PC-3 (cell line): ENCODE measurements around the gene FANCC. TPM values are rescaled to one million over a fixed set of nuclear protein-coding genes. Genes with fewer than 3 reads are reported as not detected.

Experiments used
- ATAC-seq: fragments of 200-7000 bp; cut with Tn5 transposase; 2 replicates; pipeline ENCODE4 v1.9.1; 2020; ENCODE audit warnings: mild to moderate bottlenecking, moderate library complexity
- BruUV-seq: library from RNA; stranded (reverse); fragments of 400-500 nt; replicated peaks from 2 replicates; lab custom pipeline; 2021; lab: Mats Ljungman, UMichigan
- CTCF ChIA-PET: fragments of 300-600 bp; sonication (Branson Sonifier 250); formaldehyde crosslinking; loops from one replicate; lab custom pipeline; 2022; ENCODE audit warnings: antibody characterized with exemption; lab: Charles Lee
- POLR2A ChIA-PET: fragments of 300-600 bp; sonication (Branson Sonifier 250); formaldehyde crosslinking; loops from one replicate; lab custom pipeline; 2022; ENCODE audit warnings: antibody characterized with exemption; ENCODE audit not compliant: unreplicated experiment; lab: Charles Lee
- DNase-seq: peaks from one replicate; pipeline ENCODE4 v3.0.0-alpha.2; 2015
- H2AFZ ChIP-seq: fragments of 300-600 bp; sonication (generic); 2 replicates; pipeline ENCODE4 v1.6.0; 2016; ENCODE audit warnings: antibody characterized with exemption, low read length
- H3F3A ChIP-seq: fragments of 300-600 bp; sonication (generic); one replicate; pipeline ENCODE4 v1.6.0; 2017; ENCODE audit warnings: antibody characterized with exemption, low read length, control low read depth, mild to moderate bottlenecking; ENCODE audit not compliant: unreplicated experiment
- H3K27ac ChIP-seq: fragments of 300-600 bp; sonication (generic); 2 replicates; pipeline ENCODE4 v1.5.1; 2016; ENCODE audit warnings: mild to moderate bottlenecking, low read length
- H3K27me3 ChIP-seq: fragments of 300-600 bp; sonication (generic); 2 replicates; pipeline ENCODE4 v1.6.1; 2016; ENCODE audit warnings: low read length, mixed read lengths
- H3K36me3 ChIP-seq: fragments of 300-600 bp; sonication (generic); 2 replicates; pipeline ENCODE4 v1.6.1; 2016; ENCODE audit warnings: low read depth, mixed run types, low read length, mixed read lengths
- H3K4me1 ChIP-seq: fragments of 300-600 bp; sonication (generic); 2 replicates; pipeline ENCODE4 v1.5.1; 2016; ENCODE audit warnings: low read length; ENCODE audit not compliant: insufficient read depth
- H3K4me2 ChIP-seq: fragments of 300-600 bp; sonication (generic); 2 replicates; pipeline ENCODE4 v1.6.0; 2016; ENCODE audit warnings: low read length
- H3K4me3 ChIP-seq: fragments of 300-600 bp; sonication (generic); 2 replicates; pipeline ENCODE4 v1.5.1; 2016; ENCODE audit warnings: mild to moderate bottlenecking, low read length, mixed read lengths
- H3K79me2 ChIP-seq: fragments of 300-600 bp; sonication (generic); 2 replicates; pipeline ENCODE4 v1.6.1; 2017; ENCODE audit warnings: low read length, mixed read lengths
- H3K9ac ChIP-seq: fragments of 300-600 bp; sonication (generic); 2 replicates; pipeline ENCODE4 v1.6.0; 2016; ENCODE audit warnings: mild to moderate bottlenecking, low read length
- H3K9me2 ChIP-seq: fragments of 300-600 bp; sonication (generic); replicated peaks from 2 replicates; pipeline ENCODE4 v1.6.1; 2016; ENCODE audit warnings: mixed run types, low read length, mixed read lengths
- H3K9me3 ChIP-seq: fragments of 300-600 bp; sonication (generic); 2 replicates; pipeline ENCODE4 v1.6.1; 2016; ENCODE audit warnings: low read length, mixed read lengths
- H4K20me1 ChIP-seq: fragments of 300-600 bp; sonication (generic); 2 replicates; pipeline ENCODE4 v1.6.1; 2016; ENCODE audit warnings: low read length, mixed read lengths
- EZH2 ChIP-seq: fragments of 300-600 bp; sonication (generic); IDR thresholded peaks from one replicate; pipeline ENCODE4 v1.6.1; 2017; ENCODE audit warnings: antibody characterized with exemption, mild to moderate bottlenecking, low read length; ENCODE audit not compliant: unreplicated experiment
- EZH2phosphoT487 ChIP-seq: fragments of 300-600 bp; sonication (generic); IDR thresholded peaks from 2 replicates; pipeline ENCODE4 v1.6.1; 2018; ENCODE audit warnings: mild to moderate bottlenecking, antibody characterized with exemption, low read length, borderline replicate concordance
- intact Hi-C: fragments of 100-400 bp; cut with micrococcal nuclease; formaldehyde crosslinking; loops from 2 replicates; pipeline ENCODE4 v1.9.0; 2023
- total RNA-seq: library from RNA; depleted of rRNA; stranded (reverse); fragments of >200 nt; gene quantifications from 2 replicates; pipeline ENCODE4 v1.2.3, GENCODE V29; 2014
- TF ChIP-seq, protein P1 (sequence below): fragments of 300-600 bp; sonication (generic); conservative IDR thresholded peaks from 2 replicates; pipeline ENCODE4 v1.5.1; 2017; ENCODE audit warnings: antibody characterized with exemption, low read depth, mild to moderate bottlenecking, low read length

FANCC gene
- total RNA-seq, 1 experiment from 2014 or later: 6.9 TPM

DNA sequence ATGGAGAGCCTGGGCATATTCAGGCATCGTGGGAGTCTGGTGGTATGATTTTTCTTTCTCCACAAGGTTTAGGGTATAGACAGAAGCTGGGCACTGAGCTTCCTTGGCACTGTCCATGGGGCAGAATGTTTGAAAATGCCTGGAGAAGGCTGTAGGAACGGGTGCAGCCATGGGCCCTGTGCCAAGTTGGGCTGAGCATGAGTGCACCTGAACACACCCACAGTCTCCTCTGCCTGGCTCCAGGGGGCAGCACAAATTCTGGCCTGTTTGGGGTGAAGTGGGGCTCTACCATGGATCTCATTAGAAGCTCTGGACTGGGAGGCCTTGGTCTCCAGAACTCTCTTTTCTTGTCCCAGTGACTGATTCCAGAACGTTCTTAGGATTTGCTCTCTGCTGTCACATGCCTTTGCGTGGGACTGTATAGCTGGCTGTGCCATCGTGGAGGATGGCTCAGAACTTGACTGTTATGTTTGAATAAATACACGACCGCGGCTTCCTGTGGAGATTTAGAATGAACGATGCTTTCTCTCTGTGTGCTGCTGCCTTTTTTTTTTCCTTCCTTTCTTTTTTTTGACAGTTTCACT is 229.8 kb downstream of the FANCC start:
- CTCF ChIA-PET: no interaction called here
- POLR2A ChIA-PET: no interaction called here

DNA sequence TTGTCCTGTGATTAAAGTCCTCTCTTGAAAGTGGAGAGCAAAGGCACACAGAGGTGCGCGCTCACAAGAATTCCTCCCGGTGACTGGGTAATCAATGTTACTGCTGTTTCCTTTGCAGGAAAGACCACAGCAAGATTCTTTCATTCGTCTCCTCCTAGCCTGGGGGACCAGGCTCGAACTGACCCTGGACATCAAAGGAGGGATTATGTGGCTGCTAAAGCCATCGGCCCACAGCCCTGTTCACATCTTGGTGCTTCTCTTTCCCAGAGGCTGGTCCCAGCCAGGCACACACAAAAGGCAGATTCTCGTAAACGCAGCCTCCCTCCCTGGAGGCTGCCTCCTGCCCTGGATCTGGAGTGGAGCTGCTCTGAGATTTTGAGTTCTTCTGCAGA is 230.9 kb downstream of the FANCC start:
- Histone ChIP-seq H3K9ac (no peak overlapping the region), H3K27ac (no peak overlapping the region), H4K20me1 (no peaks in the 10 kb centered on the region), H3K27me3 (no peaks in the 10 kb centered on the region), H3K4me1 (peaks cover 9% of the 10 kb centered on the region), H3K36me3 (peaks cover 2% of the 10 kb centered on the region; the same call in 1 of the 2 replicates), H3K9me3 (no peaks in the 10 kb centered on the region), H3K4me2 (no peak overlapping the region), H2AFZ (no peak overlapping the region), H3K79me2 (no peaks in the 10 kb centered on the region), H3K9me2 (no peaks in the 10 kb centered on the region), H3K4me3 (no peak overlapping the region), H3F3A (no peaks in the 10 kb centered on the region)
- TF ChIP-seq EZH2phosphoT487 (no peak), EZH2 (no peak)
- TF ChIP-seq, protein P1, sequence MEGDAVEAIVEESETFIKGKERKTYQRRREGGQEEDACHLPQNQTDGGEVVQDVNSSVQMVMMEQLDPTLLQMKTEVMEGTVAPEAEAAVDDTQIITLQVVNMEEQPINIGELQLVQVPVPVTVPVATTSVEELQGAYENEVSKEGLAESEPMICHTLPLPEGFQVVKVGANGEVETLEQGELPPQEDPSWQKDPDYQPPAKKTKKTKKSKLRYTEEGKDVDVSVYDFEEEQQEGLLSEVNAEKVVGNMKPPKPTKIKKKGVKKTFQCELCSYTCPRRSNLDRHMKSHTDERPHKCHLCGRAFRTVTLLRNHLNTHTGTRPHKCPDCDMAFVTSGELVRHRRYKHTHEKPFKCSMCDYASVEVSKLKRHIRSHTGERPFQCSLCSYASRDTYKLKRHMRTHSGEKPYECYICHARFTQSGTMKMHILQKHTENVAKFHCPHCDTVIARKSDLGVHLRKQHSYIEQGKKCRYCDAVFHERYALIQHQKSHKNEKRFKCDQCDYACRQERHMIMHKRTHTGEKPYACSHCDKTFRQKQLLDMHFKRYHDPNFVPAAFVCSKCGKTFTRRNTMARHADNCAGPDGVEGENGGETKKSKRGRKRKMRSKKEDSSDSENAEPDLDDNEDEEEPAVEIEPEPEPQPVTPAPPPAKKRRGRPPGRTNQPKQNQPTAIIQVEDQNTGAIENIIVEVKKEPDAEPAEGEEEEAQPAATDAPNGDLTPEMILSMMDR: no peak
- intact Hi-C loops: no loop called here
- ATAC-seq: no peak
- POLR2A ChIA-PET: no interaction called here
- DNase-seq: no peak
- no TSS peak for BruUV-seq
- CTCF ChIA-PET: interaction anchor here (0.6 kb wide), 1 partner anchor 40 kb away, joined by 3 read pairs; no protein-coding TSS in a partner anchor

More for the DNA sequence above, 229.8 kb downstream of the FANCC start:
- H3K4me2 ChIP-seq: no peak overlapping the region
- DNase-seq: peak; percentile 32
- H3K36me3 ChIP-seq: no peaks in the 10 kb centered on the region; the same call in 1 of the 2 replicates
- no peaks in the 10 kb centered on the region for H3K79me2 ChIP-seq
- H4K20me1 ChIP-seq: no peaks in the 10 kb centered on the region
- intact Hi-C loops: no loop called here
- no peak overlapping the region for H3K27ac ChIP-seq
- TF ChIP-seq, protein P1: peak; percentile 48
- TF ChIP-seq EZH2: no peak
- H3K9ac ChIP-seq: no peak overlapping the region
- H3K4me3 ChIP-seq: no peak overlapping the region
- no peaks in the 10 kb centered on the region for H3F3A ChIP-seq
- no peaks in the 10 kb centered on the region for H3K9me3 ChIP-seq
- H2AFZ ChIP-seq: no peak overlapping the region
- no peak; the same call in 1 of the 2 replicates for ATAC-seq
- peaks cover 21% of the 10 kb centered on the region for H3K4me1 ChIP-seq
- H3K9me2 ChIP-seq: no peaks in the 10 kb centered on the region
- no peaks in the 10 kb centered on the region for H3K27me3 ChIP-seq
- BruUV-seq: no TSS peak

DNA sequence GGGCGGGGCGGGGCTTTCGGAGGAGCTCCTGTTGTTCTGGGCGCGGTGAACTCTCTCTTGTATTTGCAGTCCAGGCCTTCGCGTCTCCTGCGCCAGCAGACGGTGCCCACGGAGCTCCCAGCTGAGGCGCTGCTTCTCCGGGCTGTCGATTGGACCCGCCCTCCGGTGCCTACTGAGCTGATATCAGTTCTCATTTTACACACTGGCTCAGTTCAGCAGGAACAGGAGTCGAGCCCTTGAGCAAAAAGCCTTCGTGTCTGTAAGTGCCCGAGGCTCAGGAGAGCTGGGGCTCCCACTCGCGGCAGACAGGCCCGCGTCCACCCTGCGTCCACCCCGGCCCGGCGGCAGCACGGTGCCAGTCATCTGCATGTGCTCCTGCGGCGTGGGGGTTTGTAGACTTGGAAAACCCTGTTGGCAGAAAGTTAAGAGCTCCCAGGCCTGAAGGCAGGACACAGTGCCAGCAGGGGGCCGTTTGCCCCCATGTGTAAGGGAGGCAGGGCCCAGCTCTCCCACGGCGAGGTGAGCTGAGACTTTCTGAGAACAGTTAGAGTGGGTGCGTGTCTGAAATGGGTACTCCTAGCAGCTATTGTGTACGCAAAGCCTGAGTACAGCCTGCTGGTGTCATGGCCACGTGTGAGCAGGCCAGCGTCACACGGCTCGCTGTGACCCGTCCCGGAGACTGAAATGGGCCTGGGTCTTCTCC is 231.5 kb downstream of the FANCC start:
- BruUV-seq: no TSS peak
- H3K9ac ChIP-seq: no peak overlapping the region
- ATAC-seq: no peak
- no peaks in the 10 kb centered on the region for H3K79me2 ChIP-seq
- TF ChIP-seq, protein P1: no peak
- TF ChIP-seq EZH2 (no peak), EZH2phosphoT487 (no peak)
- H3F3A ChIP-seq: no peaks in the 10 kb centered on the region
- intact Hi-C loops: no loop called here
- no peak overlapping the region for H3K27ac ChIP-seq
- H3K4me2 ChIP-seq: no peak overlapping the region
- no peak for DNase-seq
- peaks cover 3% of the 10 kb centered on the region; the same call in 1 of the 2 replicates for H3K4me1 ChIP-seq
- POLR2A ChIA-PET: no interaction called here
- H4K20me1 ChIP-seq: no peaks in the 10 kb centered on the region
- no peaks in the 10 kb centered on the region for H3K9me3 ChIP-seq
- H2AFZ ChIP-seq: no peak overlapping the region
- no peak overlapping the region for H3K4me3 ChIP-seq
- H3K36me3 ChIP-seq: peaks cover 3% of the 10 kb centered on the region; the same call in 1 of the 2 replicates
- CTCF ChIA-PET: no interaction called here
- no peaks in the 10 kb centered on the region for H3K27me3 ChIP-seq
- H3K9me2 ChIP-seq: no peaks in the 10 kb centered on the region
